Omental fat pad (tissue), 4 donors: ENCODE data around the gene PIK3C2A. TPM values are rescaled to one million over a fixed set of nuclear protein-coding genes. Genes with fewer than 3 reads are reported as not detected.

Source experiments
- ATAC-seq: fragments of 150-250 bp; one replicate; pipeline ENCODE4 v1.9.1; 2016; ENCODE audit warnings: mild to moderate bottlenecking, moderate library complexity; ENCODE audit not compliant: low FRiP score
- DNase-seq: peaks from one replicate; pipeline ENCODE4 v3.0.0-alpha.2; 2019; ENCODE audit warnings: low spot score
- CTCF ChIP-seq, 3 donors: fragments of 450-650 bp; IDR thresholded peaks; one replicate each; pipeline ENCODE4 v1.5.1; 2016 to 2017; ENCODE audit warnings: antibody characterized with exemption in 3 of 3, mild to moderate bottlenecking in 3 of 3, moderate library complexity in 2 of 3
- total RNA-seq, 4 donors: library from RNA; depleted of rRNA; stranded (reverse); fragments of >200 nt; gene quantifications; one replicate each; pipeline ENCODE4 v1.1.0, GENCODE V29; 2016

Gene PIK3C2A
- total RNA-seq, 4 donors from 2014 or later: 67.9 to 134 (median 90.0) TPM

DNA sequence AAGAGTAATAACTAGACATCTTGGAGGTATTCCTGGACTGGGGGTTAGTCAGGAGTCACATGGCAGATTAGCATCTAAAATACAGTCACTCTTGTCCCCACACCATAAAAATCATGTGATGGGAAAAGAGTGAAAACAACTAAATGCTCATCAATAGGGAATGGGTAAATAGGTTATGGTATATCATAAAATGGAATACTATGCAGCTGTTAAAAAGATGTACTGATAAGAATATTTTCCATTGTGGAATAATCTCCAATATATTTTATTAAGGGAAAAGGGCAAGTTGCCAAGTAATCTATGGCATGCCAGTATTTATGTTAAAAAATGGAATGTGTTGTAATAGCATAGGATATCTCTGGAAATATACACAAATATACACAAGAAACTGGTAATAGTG lies 6.6 kb upstream of the PIK3C2A start:
- DNase-seq: no peak
- no peak for ATAC-seq
- TF ChIP-seq CTCF (IDR thresholded peaks at IDR 0.05): no peak

GRCh38 chr11:17211286-17211685 lies 3.5 kb upstream of the PIK3C2A start:
- no peak for TF ChIP-seq CTCF (IDR thresholded peaks at IDR 0.05)
- DNase-seq: no peak
- ATAC-seq: no peak

DNA sequence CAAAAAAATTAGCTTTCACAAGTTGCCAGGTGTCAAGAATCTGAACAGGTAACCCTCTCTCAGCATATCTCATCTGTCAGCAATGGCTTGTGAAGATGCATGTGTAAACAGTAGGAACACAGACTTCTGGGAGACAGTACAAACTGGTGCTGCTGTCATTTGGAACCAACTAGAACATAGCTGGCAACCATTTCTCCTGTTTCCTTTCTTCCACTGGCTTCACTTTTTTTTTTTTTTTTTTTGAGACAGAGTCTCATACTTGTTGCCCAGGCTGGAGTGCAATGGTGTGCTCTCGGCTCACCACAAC lies 2.1 kb upstream of the PIK3C2A start:
- TF ChIP-seq CTCF (IDR thresholded peaks at IDR 0.05): no peak
- DNase-seq (no peak), ATAC-seq (no peak)

GRCh38 chr11:17208257-17208999 lies 642 bp upstream of the PIK3C2A start:
- TF ChIP-seq CTCF (IDR thresholded peaks at IDR 0.05): no peak
- DNase-seq (peak; percentile 29), ATAC-seq (peak; percentile 80)

- TF ChIP-seq CTCF (IDR thresholded peaks at IDR 0.05): no peak
- DNase-seq (no peak), ATAC-seq (no peak)
Observed at GRCh38 chr11:17206463-17206862, 1.3 kb downstream of the PIK3C2A start.

DNA sequence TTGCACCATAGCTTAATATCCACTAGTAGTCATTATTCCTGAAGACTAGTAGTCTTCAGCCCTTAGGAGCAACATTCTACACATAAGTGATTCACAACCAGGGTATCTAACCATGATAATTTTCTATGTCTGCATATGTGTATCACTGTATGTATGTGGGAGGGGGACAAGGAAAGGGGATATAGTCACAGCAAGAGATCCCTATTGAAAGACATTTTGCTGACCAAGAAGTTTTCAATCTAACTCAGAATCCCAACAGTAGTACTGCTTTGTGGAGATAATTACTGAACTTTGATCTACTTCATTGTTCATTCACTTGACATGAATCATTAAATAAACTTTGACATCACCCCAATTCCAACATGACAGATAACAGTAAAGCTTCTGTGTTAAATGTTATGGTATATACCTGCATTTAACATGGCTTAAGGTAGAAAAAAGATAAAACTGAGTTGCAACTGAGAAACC lies 10.3 kb downstream of the PIK3C2A start:
- TF ChIP-seq CTCF (IDR thresholded peaks at IDR 0.05): no peak
- no peak for ATAC-seq

GRCh38 chr11:17188675-17189074 lies 19.1 kb downstream of the PIK3C2A start:
- ATAC-seq: no peak

More for the DNA sequence above, 10.3 kb downstream of the PIK3C2A start:
- no peak for DNase-seq

More at GRCh38 chr11:17188675-17189074, 19.1 kb downstream of the PIK3C2A start:
- no peak for TF ChIP-seq CTCF (IDR thresholded peaks at IDR 0.05)
- no peak for DNase-seq
